HG03108 (cell line): Measurements from ENCODE around the gene PPM1K.

Experiments
- ATAC-seq: cut with Tn5 transposase; IDR thresholded peaks from one replicate; pipeline ENCODE4 v1.9.1; 2021; ENCODE audit warnings: moderate library complexity; ENCODE audit not compliant: unreplicated experiment

The PPM1K gene

DNA sequence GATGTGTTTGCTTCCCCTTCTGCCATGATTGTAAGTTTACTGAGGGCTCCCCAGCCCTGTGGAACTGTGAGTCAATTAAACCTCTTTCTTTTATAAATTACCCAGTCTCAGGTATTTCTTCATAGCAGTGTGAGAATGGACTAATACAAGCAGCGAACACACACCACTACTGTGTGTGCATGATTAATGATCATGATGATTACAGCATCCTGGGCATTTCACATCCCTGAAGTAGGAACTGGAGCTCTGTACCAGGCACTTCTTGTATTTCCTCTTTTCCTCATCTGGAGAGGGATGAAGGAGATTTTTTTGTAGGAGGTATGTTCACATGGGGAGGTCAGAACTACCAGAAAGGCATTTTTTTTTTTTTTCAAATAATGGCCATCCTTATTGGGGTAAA, 60.8 kb downstream of the PPM1K start:
- ATAC-seq = no peak

DNA sequence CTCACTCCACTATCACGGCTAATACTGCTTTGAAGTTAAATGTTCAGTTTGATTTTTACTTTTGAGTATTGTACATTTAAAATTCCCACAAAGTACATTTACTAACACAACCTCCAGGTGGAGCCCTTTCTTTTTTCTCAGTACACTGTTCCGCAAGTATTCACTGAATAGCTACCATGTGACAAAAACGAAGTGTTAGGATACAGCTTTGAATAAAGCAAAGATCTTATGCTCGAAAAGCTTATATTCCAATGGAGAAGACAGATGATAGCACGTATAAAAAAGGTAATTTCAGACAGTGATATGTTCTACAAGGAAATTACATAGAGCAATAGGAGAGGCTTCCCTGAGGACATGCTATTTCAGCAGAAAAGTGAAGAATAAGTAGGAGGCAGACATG, 65.3 kb downstream of the PPM1K start:
- peak; percentile 74 for ATAC-seq

DNA sequence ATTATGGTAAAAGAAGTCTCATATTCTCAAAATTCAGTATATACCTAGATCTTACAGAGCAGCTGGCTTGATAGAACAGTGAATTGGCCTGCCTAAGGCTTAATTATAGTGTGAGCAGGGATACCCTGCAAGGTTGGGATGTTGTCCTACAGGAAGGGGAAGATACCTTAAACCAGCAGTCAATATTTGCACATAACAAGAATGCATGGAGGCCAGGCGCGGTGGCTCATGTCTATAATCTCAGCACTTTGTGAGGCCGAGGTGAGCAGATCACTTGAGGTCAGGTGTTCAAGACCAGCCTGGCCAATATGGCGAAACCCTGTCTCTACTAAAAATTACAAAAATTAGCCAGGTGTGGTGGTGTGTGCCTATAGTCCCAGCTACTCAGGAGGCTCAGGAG, 67.2 kb downstream of the PPM1K start:
- no peak for ATAC-seq

DNA sequence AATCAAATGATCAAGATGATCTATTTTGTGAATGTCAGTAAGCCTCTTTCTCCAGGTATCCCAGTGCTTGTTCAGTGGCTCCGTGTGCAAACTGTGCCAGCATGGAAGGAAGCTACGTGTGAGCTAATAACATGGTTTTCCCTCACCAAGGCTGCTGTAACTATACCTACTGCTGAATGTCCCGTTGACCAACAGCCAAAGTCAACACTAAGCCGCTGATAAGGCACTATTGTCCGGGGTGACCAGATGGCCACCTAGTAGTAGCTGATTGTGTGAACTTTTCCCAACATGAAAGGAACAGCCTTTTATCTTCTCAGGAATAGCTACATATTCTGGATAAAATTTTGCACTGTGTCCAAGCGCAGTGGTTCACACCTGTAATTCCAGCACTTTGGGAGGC, 68.0 kb downstream of the PPM1K start:
- no peak for ATAC-seq

DNA sequence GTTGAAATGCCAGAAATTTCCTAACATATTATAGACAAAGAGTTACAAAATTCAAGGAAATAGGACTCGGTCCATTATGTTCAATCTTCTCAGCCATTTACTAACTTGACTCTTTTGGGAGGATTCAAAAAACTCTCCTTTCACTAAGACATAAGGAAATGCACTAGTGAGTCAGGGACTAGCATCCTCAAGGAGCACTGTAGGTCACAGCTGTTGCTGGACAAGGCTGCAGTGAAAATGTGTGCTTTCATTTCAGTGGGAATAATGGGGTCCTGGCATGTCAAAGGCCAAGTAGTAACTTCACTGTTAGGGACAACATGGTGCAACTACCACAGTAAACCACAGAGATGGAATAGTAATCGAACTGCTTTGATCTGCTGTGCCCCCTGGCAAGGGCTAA, 69.0 kb downstream of the PPM1K start:
- no peak for ATAC-seq

DNA sequence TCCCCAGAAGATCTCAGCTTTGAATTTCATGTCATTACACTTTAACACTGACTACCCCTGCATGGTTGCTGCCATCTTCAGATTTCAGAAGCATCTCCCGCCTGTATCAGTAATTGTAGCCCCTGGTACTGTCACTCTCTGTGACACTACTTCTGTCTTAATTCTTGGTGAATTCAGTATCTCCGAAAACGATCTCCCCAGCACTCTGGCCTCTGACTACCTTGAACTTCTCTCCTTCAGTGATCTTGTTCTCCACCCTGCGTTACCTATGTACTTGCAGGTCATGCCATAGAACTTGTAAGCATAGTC, 72.2 kb downstream of the PPM1K start:
- no peak for ATAC-seq

DNA sequence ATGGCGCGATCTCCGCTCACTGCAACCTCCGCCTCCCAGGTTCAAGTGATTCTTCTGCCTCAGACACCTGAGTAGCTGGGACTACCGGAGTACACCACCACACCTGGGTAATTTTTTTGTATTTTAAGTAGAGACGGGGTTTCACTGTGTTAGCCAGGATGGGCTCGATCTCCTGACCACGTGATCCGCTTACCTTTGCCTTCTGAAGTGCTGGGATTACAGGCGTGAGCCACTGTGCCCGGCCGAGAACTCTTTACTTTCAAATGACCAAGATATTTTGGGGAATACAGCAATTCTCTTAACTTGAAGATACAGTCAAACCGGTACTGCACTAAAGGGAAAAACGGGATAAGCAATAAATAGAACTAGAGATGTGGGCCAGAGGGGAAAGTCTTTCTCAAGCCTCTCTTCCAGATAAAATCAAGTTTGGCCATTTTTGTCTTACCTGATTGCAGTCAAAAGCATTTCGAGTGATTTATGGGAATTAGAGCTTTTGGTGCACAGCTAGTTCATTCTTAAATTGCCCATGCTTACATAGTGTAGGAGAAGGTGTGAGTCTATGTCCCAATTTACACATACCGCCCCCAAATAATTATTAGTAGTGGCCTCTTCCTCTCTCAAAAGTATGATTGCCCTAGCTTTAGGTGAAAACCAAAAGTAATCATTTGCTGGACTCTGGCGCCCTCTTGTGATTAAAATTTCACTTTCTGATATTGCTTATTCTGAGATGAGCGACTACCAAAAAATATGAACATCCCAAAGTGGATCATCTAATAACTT, 72.7 kb downstream of the PPM1K start:
- no peak for ATAC-seq

DNA sequence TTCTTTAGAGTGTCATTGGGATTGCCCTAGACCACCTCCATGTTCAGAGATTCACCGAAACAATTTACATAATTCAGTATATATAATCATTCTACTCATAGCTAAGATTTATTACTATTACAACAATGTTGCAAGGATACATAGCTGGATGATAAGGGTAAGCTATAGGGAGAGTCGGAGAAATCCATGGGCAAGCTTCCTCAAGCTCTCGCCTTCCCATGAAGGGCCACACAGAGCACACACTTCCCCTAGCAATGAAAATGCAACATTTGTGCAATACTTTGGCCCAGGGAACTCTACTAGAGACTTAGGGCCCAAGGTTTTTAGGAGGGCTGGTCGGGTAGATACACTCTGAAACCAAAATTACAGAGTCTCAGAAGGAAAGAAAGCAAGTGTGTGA, 76.2 kb downstream of the PPM1K start:
- ATAC-seq = no peak
